Subcutaneous abdominal adipose tissue (tissue), 5 donors: Measurements from ENCODE around the gene LGALS9.

Experiments
- H3K27ac ChIP-seq: one replicate; pipeline ENCODE4 v1.7.0; 2013; ENCODE audit warnings: low read depth, mild to moderate bottlenecking, inconsistent platforms, low read length, moderate library complexity
- H3K27me3 ChIP-seq, 5 donors: one replicate each; pipeline ENCODE4 v1.7.0; 2013; ENCODE audit warnings: low read length in 5 of 5, inconsistent platforms in 1 of 5; ENCODE audit not compliant: control insufficient read depth in 5 of 5, insufficient read depth in 4 of 5
- H3K36me3 ChIP-seq, 5 donors: one replicate each; pipeline ENCODE4 v1.7.0; 2013; ENCODE audit warnings: low read length in 5 of 5; ENCODE audit not compliant: control insufficient read depth in 5 of 5, insufficient read depth in 5 of 5
- H3K4me1 ChIP-seq, 5 donors: one replicate each; pipeline ENCODE4 v1.7.0; 2013; ENCODE audit warnings: low read length in 5 of 5, mild to moderate bottlenecking in 3 of 5, moderate library complexity in 1 of 5; ENCODE audit not compliant: control insufficient read depth in 5 of 5, insufficient read depth in 5 of 5
- H3K4me3 ChIP-seq, 5 donors: one replicate each; pipeline ENCODE4 v1.7.0; 2013; ENCODE audit warnings: low read length in 5 of 5, low read depth in 1 of 5
- H3K9ac ChIP-seq, 5 donors: one replicate each; pipeline ENCODE4 v1.7.0; 2013; ENCODE audit warnings: low read length in 5 of 5, mild to moderate bottlenecking in 4 of 5, moderate library complexity in 3 of 5
- H3K9me3 ChIP-seq, 5 donors: one replicate each; pipeline ENCODE4 v1.7.0; 2013; ENCODE audit warnings: low read length in 5 of 5; ENCODE audit not compliant: control insufficient read depth in 5 of 5
- donor health status: healthy.
- donor health status: healthy.
- donor health status: healthy.
- donor health status: healthy.
- donor health status: healthy.

Gene LGALS9

DNA sequence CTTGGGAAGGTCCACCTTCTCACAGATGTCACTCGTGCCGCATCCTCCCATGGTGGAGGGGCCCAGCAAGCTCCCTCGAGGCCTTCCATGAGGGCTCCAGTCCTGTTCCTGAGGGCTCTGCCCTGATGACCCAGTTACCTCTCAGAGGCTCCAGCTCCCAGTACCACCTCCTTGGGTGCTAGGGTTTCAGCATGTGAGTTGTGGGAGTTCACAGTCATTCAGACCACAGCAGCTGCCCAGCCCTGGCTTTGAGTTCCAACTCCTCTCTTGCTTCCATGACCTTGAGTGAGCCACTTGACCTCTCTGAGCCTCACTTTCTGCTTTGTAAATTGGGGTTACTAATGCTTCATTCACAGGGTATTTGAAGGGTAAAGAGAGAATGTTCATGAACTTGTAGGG is 37.1 kb upstream of the LGALS9 start:
- Histone ChIP-seq H3K27ac (no peak overlapping the region), H3K36me3 (peaks cover 0 to 82% (median 63%) of the 10 kb centered on the region in 5 donors), H3K9me3 (no peaks in the 10 kb centered on the region), H3K4me1 (peaks cover 0 to 2% (median 0%) of the 10 kb centered on the region in 5 donors), H3K9ac (no peak overlapping the region), H3K4me3 (no peak overlapping the region), H3K27me3 (no peaks in the 10 kb centered on the region)

DNA sequence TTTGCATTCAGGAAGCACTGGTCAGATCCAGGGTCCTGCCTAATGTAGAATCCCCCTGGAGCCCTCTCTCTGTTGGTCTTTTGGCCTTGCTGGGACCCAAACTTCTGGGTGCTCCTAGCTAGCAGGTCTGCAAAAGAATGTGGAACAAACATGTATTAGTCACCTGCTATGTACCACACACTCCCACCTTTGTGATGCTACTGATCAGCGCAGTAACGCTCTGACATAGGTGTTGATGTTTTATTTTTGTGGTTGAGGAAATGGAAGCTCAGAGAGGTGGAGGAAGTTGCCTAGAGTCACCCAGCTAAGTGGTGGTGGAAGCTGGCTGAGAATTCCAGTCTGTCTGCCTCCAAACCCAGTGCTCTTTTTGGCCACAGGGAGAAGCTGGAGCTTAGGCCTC is 35.8 kb upstream of the LGALS9 start:
- H3K9ac ChIP-seq, result no peak overlapping the region
- H3K36me3 ChIP-seq, result peaks cover 0 to 80% (median 63%) of the 10 kb centered on the region in 5 donors
- H3K4me3 ChIP-seq, result no peak overlapping the region
- no peak overlapping the region for H3K27ac ChIP-seq
- no peaks in the 10 kb centered on the region for H3K9me3 ChIP-seq
- H3K4me1 ChIP-seq, result peaks cover 0 to 2% (median 0%) of the 10 kb centered on the region in 5 donors
- H3K27me3 ChIP-seq, result no peaks in the 10 kb centered on the region

GRCh38 chr17:27596096-27596495 is 34.9 kb upstream of the LGALS9 start:
- Histone ChIP-seq H3K4me1 (peaks cover 0 to 2% (median 0%) of the 10 kb centered on the region in 5 donors), H3K27ac (no peak overlapping the region), H3K9ac (no peak overlapping the region), H3K36me3 (peaks cover 0 to 81% (median 68%) of the 10 kb centered on the region in 5 donors), H3K4me3 (no peak overlapping the region), H3K27me3 (no peaks in the 10 kb centered on the region), H3K9me3 (no peaks in the 10 kb centered on the region)

DNA sequence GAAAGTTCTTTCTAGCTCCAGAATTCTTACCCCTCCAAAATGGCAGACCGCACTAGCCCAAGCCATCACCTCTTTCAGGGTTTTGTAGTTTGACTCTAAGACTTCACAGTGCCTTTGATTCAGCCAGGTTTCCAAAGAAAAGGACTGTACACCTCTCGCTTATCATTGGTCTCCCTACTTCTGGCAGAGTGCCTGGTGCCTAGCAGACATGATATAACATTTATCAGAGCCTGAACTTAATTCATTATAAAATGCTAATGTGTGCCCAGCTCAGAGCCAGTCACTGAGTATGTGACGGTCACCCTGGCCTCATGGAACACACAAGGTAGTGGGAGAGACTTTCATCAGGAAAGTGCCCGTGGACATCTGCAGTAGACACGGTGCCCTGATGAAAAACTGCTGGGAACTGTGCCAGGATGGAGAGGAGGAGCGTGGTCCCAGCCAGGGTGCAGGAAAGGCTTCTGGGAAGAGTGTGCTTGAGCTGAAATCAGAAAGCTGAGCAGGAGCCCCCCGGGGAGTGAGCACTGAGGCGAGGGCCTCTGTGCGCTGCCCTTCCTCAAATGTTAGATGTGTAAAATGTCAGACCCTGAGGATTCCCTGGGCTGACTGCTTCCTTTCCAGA is 34.3 kb upstream of the LGALS9 start:
- no peak overlapping the region for H3K27ac ChIP-seq

GRCh38 chr17:27597188-27597580 is 33.8 kb upstream of the LGALS9 start:
- Histone ChIP-seq H3K4me3 (no peak overlapping the region), H3K36me3 (peaks cover 0 to 76% (median 64%) of the 10 kb centered on the region in 5 donors), H3K9me3 (no peaks in the 10 kb centered on the region), H3K9ac (no peak overlapping the region), H3K27ac (no peak overlapping the region), H3K27me3 (no peaks in the 10 kb centered on the region), H3K4me1 (peaks cover 0 to 9% (median 2%) of the 10 kb centered on the region in 5 donors)

More for the DNA sequence above, 34.3 kb upstream of the LGALS9 start:
- H3K9me3 ChIP-seq, result no peaks in the 10 kb centered on the region
- no peaks in the 10 kb centered on the region for H3K27me3 ChIP-seq
- peaks cover 0 to 5% (median 2%) of the 10 kb centered on the region in 5 donors for H3K4me1 ChIP-seq
- no peak overlapping the region for H3K4me3 ChIP-seq
- H3K36me3 ChIP-seq, result peaks cover 0 to 80% (median 67%) of the 10 kb centered on the region in 5 donors
- H3K9ac ChIP-seq, result no peak overlapping the region

- no peak overlapping the region for H3K27ac ChIP-seq
Observed at GRCh38 chr17:27597783-27598320, 33.1 kb upstream of the LGALS9 start.

GRCh38 chr17:27598337-27599050 is 32.5 kb upstream of the LGALS9 start:
- H3K27ac ChIP-seq, result no peak overlapping the region

More at GRCh38 chr17:27597783-27598320, 33.1 kb upstream of the LGALS9 start:
- no peak overlapping the region for H3K4me3 ChIP-seq
- peak overlapping the region in 1 of 5 donors; percentile 29 for H3K9ac ChIP-seq
- H3K4me1 ChIP-seq, result peaks cover 0 to 9% (median 2%) of the 10 kb centered on the region in 5 donors
- H3K9me3 ChIP-seq, result no peaks in the 10 kb centered on the region
- peaks cover 0 to 70% (median 57%) of the 10 kb centered on the region in 5 donors for H3K36me3 ChIP-seq
- H3K27me3 ChIP-seq, result no peaks in the 10 kb centered on the region

GRCh38 chr17:27600471-27600870 is 30.5 kb upstream of the LGALS9 start:
- Histone ChIP-seq H3K27me3 (no peaks in the 10 kb centered on the region), H3K27ac (no peak overlapping the region), H3K9ac (no peak overlapping the region), H3K36me3 (peaks cover 0 to 63% (median 53%) of the 10 kb centered on the region in 5 donors), H3K9me3 (no peaks in the 10 kb centered on the region), H3K4me1 (peaks cover 0 to 11% (median 3%) of the 10 kb centered on the region in 5 donors), H3K4me3 (no peak overlapping the region)

More at GRCh38 chr17:27598337-27599050, 32.5 kb upstream of the LGALS9 start:
- Histone ChIP-seq H3K27me3 (no peaks in the 10 kb centered on the region), H3K9ac (peak overlapping the region in 1 of 5 donors; percentile 29), H3K4me1 (peaks cover 0 to 11% (median 3%) of the 10 kb centered on the region in 5 donors), H3K9me3 (no peaks in the 10 kb centered on the region), H3K36me3 (peaks cover 0 to 63% (median 52%) of the 10 kb centered on the region in 5 donors), H3K4me3 (no peak overlapping the region)

- Histone ChIP-seq H3K27me3 (no peaks in the 10 kb centered on the region), H3K4me3 (no peak overlapping the region), H3K36me3 (peaks cover 0 to 66% (median 55%) of the 10 kb centered on the region in 5 donors), H3K9ac (no peak overlapping the region), H3K4me1 (peaks cover 0 to 11% (median 3%) of the 10 kb centered on the region in 5 donors), H3K9me3 (no peaks in the 10 kb centered on the region), H3K27ac (no peak overlapping the region)
Observed at GRCh38 chr17:27601069-27601974, 29.7 kb upstream of the LGALS9 start.
